Measurements from ENCODE around the gene TBATA.

TBATA gene

GRCh38 chr10:70785190-70785589 lies at the start of gene TBATA:
TBATA (minus strand) TSS chr10:70785377; CDS start chr10:70783379, 1,998 bp downstream.
- DNase-seq = no peak

- no peak for DNase-seq
Observed at GRCh38 chr10:70834441-70835151, 49.4 kb upstream of the TBATA start.

GRCh38 chr10:70834021-70834420 lies 48.8 kb upstream of the TBATA start:
- DNase-seq = no peak

GRCh38 chr10:70833601-70834000 lies 48.4 kb upstream of the TBATA start:
- no peak for DNase-seq

GRCh38 chr10:70832852-70833528 lies 47.8 kb upstream of the TBATA start:
- DNase-seq = no peak

- no peak for DNase-seq
Observed at GRCh38 chr10:70832221-70832620, 47.0 kb upstream of the TBATA start.

- DNase-seq = no peak
Observed at GRCh38 chr10:70830164-70830563, 45.0 kb upstream of the TBATA start.

GRCh38 chr10:70829543-70829942 lies 44.4 kb upstream of the TBATA start:
- DNase-seq = no peak

- DNase-seq = no peak
Observed at GRCh38 chr10:70828923-70829322, 43.7 kb upstream of the TBATA start.

- no peak for DNase-seq
Observed at GRCh38 chr10:70827086-70827757, 42.0 kb upstream of the TBATA start.

GRCh38 chr10:70822076-70822820 lies 37.1 kb upstream of the TBATA start:
- DNase-seq = no peak

- DNase-seq = peak in 1 of 2 donors; percentile 11
Observed at GRCh38 chr10:70820976-70821750, 36.0 kb upstream of the TBATA start.

- DNase-seq = peak; percentile 47 to 60
Observed at GRCh38 chr10:70816220-70816894, 31.2 kb upstream of the TBATA start.

- DNase-seq = peak; percentile 89 to 92
Observed at GRCh38 chr10:70815504-70816219, 30.5 kb upstream of the TBATA start, which contains the start of gene SGPL1. SGPL1 (plus strand) TSS chr10:70815948; CDS start chr10:70816854, 906 bp downstream.

GRCh38 chr10:70814126-70814525 lies 28.9 kb upstream of the TBATA start:
- no peak for DNase-seq

- no peak for DNase-seq
Observed at GRCh38 chr10:70812814-70813213, 27.6 kb upstream of the TBATA start.

GRCh38 chr10:70811881-70812280 lies 26.7 kb upstream of the TBATA start:
- DNase-seq = no peak

GRCh38 chr10:70810967-70811366 lies 25.8 kb upstream of the TBATA start:
- DNase-seq = no peak

GRCh38 chr10:70809726-70810125 lies 24.5 kb upstream of the TBATA start:
- no peak for DNase-seq

GRCh38 chr10:70809011-70809611 lies 23.9 kb upstream of the TBATA start:
- DNase-seq = no peak

GRCh38 chr10:70807556-70807955 lies 22.4 kb upstream of the TBATA start:
- DNase-seq = no peak
